ENCODE measurements around the gene MAP3K15. TPM values are rescaled to one million over a fixed set of nuclear protein-coding genes. Genes with fewer than 3 reads are reported as not detected.

MAP3K15 gene
- total RNA-seq, 1 experiment from 2014 or later, result 1.2 TPM

- H3T11ph ChIP-seq (ENCODE audit: low read length), result no peak overlapping the region
- H3K4ac ChIP-seq (ENCODE audit: low read depth, low read length), result no peak overlapping the region
- H3K9me3 ChIP-seq (ENCODE audit: control insufficient read depth, low read depth, low read length), result peaks cover 20% of the 10 kb centered on the region
- H3K23me2 ChIP-seq (ENCODE audit: insufficient read length, low read depth, low read length, poor library complexity, severe bottlenecking), result peaks cover 5% of the 10 kb centered on the region
- no peak overlapping the region for H2BK20ac ChIP-seq (ENCODE audit: low read depth, low read length, poor library complexity, severe bottlenecking)
- no peak overlapping the region for H2BK15ac ChIP-seq (ENCODE audit: low read depth, low read length)
- no CpG with 5 or more reads among the region's 5 CpGs for WGBS (ENCODE audit: extremely low coverage, insufficient read length, low lambda C conversion rate)
- no peak overlapping the region for H3K4me2 ChIP-seq (ENCODE audit: insufficient read depth, insufficient read length, low read length)
- no peak overlapping the region for H4K5ac ChIP-seq (ENCODE audit: insufficient read length, low read depth, low read length)
- no peak for TF ChIP-seq CTCF (conservative IDR thresholded peaks at IDR 0.05)
- Mint-ChIP-seq H3K4me3 (no peak overlapping the region), H3K27me3 (ENCODE audit: low read depth) (peaks cover 16% of the 10 kb centered on the region), H3K9me3 (peaks cover 67 to 78% of the 10 kb centered on the region in 2 experiments), H3K27ac (no peak overlapping the region), H3K4me1 (peaks cover 0 to 5% of the 10 kb centered on the region in 2 experiments; a peak in 1 of 4 replicates), H3K36me3 (ENCODE audit: insufficient read depth in 1 of 3, low read depth in 3 of 3) (peaks cover 5 to 18% (median 6%) of the 10 kb centered on the region in 3 experiments; a peak in 6 of 7 replicates)
- no peaks in the 10 kb centered on the region for H4K20me1 ChIP-seq (ENCODE audit: control insufficient read depth, insufficient read depth, insufficient read length)
- no peak overlapping the region for H3K27ac ChIP-seq (ENCODE audit: insufficient read length, low read depth, low read length)
- H3K79me1 ChIP-seq (ENCODE audit: insufficient read depth, low read depth, low read length, poor library complexity, severe bottlenecking), result no peaks in the 10 kb centered on the region
- H3K23ac ChIP-seq (ENCODE audit: insufficient read length, low read depth, low read length), result no peak overlapping the region
- no peak overlapping the region for H2BK120ac ChIP-seq (ENCODE audit: low read depth, low read length, poor library complexity, severe bottlenecking)
- H3K4me1 ChIP-seq (ENCODE audit: insufficient read depth, low read length), result no peaks in the 10 kb centered on the region
- no peaks in the 10 kb centered on the region for H3K79me2 ChIP-seq (ENCODE audit: insufficient read depth, low read length)
- no peak for DNase-seq
- H3K14ac ChIP-seq (ENCODE audit: insufficient read depth, low read length), result no peak overlapping the region
- no peak overlapping the region for H4K91ac ChIP-seq (ENCODE audit: insufficient read length, low read depth, low read length)
- H3K18ac ChIP-seq (ENCODE audit: insufficient read length, low read depth, low read length), result no peak overlapping the region
- H3K9ac ChIP-seq (ENCODE audit: extremely low read depth, insufficient read length, low read length), result no peak overlapping the region
- no peak overlapping the region for H2BK5ac ChIP-seq (ENCODE audit: insufficient read length, low read length)
- no peak overlapping the region for H2AFZ ChIP-seq (ENCODE audit: low read length)
- no peak overlapping the region for H4K8ac ChIP-seq (replicated peaks; ENCODE audit: insufficient read length, low read depth, low read length)
- peaks cover 2% of the 10 kb centered on the region; the same call in 1 of the 2 replicates for H3K27me3 ChIP-seq (ENCODE audit: insufficient read depth, low read length)
- H2BK12ac ChIP-seq (ENCODE audit: insufficient read length, low read depth, low read length), result no peak overlapping the region
- H2AK5ac ChIP-seq (ENCODE audit: insufficient read length, low read length), result no peak overlapping the region
- H3K56ac ChIP-seq (ENCODE audit: insufficient read length, low read depth, low read length), result no peak overlapping the region
Measured at GRCh38 chrX:19370061-19370460, 145.2 kb downstream of the MAP3K15 start.
